Renal cortex interstitium (tissue), 11 donors: ENCODE data around the gene PTTG1IP. TPM values are rescaled to one million over a fixed set of nuclear protein-coding genes. Genes with fewer than 3 reads are reported as not detected.

Experiments
- DNase-seq, 11 donors: peaks; one replicate each; pipeline ENCODE4 v3.0.0-alpha.2; 2013; ENCODE audit warnings: low read depth in 9 of 11, low spot score in 4 of 11; ENCODE audit errors: extremely low read depth in 1 of 11
- polyA plus RNA-seq, 3 donors: library from polyadenylated mRNA; unstranded; fragments of 120-200 nt; gene quantifications; one replicate each; pipeline ENCODE4 v1.2.1, GENCODE V29; 2013; ENCODE audit not compliant: insufficient read length in 3 of 3

Gene PTTG1IP
- polyA plus RNA-seq, 3 donors, result 260 to 299 (median 281) TPM

DNA sequence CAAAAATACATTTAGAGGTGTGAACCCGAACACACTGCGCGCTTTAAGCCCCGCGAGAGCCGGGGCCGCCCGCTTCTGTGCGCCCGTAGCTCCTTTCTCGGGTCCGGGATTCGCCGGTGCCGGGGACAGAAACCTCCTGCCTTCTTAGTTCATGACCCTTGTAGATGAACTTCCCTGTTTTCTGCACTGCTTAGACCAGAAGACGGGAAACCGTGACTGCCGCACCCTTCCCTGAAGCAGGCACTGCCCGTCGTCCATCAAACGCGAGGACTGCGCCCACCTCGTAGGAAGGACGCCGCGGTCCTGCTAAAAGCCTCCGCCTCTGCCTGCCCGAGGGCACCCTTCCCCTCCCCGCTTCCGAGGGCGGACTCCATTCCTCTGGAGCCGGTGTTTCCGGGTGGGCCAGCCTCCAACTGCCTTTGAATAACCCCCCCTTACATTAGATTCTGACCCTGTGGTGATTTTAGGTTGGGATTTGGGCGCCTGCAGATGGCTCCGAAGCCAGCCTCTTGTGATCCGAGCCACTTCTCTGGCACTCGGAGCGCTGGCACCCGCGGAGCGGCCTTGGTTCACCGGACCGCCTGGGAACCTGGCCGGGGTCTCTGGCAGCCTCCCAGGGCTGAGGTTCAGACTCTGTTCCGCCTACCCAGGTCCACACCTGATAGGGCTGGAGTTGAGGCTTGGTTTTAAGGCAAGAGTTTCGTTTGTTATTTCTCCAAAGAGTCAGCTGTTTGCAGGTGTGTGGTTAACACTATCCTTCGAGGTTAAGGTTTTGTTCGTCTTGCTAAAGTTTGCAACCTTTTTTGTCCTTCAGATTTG lies 1.2 kb upstream of the PTTG1IP start:
- peak in 1 of 11 donors; percentile 22 for DNase-seq

DNA sequence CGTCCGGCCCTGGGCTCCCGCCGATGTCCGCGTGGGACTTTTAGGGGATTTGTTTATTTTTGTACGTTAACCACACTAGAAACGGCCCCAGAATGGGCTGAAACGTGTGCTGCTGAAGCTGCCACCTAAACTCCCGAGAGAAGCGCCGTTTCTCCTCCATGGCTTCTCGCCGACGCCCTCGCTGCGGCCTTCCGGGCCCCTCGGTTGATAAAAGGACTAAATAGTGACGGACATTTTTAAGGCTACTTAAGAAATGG lies 678 bp upstream of the PTTG1IP start:
- DNase-seq, result peak in 2 of 11 donors; percentile 19 to 22

DNA sequence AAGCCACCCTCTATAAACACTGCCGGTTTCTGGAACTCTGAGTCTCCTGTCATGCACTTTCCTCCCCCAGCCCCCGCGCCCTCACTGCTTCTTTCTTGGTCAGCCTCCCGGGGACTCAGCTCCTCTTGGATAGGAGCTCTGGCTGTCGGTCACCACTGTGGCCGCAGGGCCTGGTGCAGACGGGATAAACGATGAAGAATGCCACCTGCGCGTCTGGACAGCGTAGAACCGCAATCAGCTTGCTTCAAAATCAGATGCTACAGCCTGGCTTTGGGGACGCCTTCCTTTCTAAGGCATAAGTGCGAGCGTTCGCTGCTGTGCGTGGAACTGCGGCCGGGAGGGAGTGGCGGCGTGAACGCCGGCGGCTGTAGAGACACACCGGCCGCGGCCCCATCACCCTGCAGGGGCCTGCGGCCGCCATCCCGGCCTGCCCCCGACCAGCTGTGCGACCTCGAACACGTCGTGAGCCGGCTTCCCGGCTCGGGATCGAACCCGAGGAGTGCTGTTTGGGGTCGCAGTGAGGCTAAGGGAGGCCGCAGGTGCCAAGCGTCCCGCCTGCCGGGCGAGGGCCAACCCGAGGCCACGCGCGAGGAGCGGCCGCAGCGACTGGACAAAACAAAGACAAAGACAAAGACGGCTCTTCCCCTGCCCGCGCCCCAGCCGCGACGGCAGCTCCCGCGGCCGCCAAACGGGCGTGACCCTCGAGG lies 688 bp downstream of the PTTG1IP start:
- peak in 1 of 11 donors; percentile 38 for DNase-seq

DNA sequence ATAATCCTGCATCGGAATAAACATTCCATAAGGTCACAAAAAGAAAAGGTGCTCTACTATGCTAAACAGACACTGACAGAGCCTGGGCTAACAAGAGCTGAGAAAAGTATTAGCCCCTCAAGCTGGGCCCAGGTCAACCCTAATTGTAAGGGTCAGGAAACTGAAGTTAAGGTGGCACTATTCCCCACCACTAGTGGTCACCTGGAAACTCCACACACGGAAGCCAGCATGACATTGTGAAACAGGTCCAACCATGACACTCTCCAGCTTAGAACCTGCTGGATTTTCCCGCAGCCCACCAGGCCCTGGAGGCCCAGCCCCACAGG lies 1.2 kb downstream of the PTTG1IP start:
- no peak for DNase-seq

DNA sequence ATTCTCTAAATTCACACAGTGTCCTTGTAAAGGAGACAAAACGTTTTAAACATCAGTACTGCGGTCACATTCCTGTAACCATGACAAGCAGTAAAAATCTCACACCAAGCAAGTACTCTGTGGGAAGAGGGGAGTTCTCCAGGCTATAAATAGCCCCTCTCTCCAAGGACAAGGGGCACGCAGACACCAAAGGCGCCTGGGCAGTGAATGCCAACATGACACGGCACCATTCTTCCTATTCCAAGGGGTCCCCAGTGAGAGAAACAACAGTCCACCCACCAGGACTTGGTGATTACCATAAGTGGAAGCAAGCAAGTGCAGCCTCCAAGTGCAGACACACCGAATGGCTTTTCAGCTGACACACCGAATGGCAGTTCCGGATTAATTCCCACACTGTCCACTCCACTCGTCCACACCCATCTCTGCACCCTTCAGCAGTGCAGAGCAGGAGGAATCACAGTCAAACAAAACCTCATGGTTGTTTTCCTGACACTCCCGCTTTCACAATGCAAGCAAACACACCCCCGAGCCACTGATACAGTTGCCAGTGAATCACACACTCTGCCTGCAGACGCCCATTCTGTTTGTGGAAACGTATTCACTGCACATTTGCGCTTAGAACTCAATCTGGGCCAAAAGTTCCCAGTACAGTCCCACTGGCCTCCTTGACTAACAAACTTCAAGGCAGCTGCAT lies 1.8 kb downstream of the PTTG1IP start:
- DNase-seq, result no peak

DNA sequence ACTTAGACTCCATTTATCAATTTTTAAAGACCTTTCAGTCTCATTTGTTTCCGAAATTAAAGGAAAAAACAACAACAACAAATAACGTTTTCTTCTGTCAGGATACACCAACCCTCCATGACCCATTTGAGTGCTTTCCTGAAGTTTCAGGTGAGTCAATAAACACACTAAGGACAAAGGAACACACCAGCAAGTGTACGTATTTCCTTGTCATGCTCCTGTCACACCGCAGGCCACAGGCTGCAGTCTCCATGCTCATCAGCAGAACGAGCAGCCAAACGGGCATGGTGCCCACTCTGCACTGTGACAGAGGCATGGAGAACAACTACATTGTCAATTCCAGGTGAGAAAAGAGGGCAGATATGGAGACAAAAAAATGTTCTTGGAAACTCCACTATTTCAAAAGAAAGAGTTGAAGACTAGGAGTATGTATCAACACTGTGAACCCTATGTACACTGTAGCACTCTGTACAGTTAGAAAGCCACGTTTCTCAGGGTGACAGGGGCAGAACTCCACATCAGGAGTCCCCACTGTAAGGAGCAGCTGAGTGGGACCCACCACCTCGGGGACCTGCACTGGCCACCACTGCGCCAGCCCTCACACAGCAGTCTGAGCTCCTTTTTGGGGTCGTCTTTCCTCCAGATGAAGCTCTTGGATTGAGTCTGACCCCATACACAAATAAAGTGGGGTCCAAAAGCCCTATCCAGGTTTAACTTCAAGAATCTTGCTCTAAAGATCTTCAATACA lies 2.6 kb downstream of the PTTG1IP start:
- DNase-seq, result no peak

DNA sequence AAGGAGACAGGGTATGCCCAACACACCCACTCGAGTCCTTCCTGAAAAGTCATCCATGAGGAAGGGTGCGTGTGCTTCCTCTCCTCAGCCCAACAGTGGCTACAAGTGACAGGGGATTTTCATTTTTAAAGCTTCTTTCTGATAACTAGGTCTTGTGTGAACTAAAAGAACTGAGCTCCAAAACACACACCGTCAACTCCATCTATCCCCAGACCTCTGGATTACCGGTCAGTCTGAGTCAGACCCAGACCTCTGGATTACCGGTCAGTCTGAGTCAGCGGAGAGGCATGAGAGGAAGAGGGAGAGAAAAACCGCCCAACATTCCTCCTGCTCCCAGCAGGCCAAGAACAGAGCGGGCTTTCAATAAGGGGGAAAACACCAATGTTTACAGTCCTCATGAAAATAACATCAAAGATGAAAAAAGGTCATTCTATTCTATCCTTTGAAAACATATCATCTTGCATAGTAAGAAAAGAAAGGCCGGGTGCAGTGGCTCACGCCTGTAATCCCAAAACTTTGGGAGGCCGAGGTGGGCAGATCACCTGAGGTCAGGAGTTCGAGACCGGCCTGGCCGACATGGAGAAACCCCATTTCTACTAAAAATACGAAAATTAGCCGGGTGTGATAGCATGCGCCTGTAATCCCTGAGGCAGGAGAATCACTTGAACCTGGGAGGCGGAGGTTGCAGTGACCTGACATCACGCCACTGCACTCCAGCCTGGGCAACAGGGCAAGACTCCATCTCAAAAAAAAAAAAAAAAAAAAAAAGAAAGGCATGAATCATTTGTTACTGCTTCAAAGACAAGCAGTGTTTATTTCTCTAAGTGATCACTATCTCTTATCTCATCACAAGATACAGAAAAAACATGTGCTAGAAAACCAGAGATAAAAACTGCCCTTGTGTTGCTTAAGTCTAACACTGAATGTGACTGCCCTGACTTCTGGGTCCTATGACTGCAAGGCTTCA lies 3.4 kb downstream of the PTTG1IP start:
- no peak for DNase-seq

DNA sequence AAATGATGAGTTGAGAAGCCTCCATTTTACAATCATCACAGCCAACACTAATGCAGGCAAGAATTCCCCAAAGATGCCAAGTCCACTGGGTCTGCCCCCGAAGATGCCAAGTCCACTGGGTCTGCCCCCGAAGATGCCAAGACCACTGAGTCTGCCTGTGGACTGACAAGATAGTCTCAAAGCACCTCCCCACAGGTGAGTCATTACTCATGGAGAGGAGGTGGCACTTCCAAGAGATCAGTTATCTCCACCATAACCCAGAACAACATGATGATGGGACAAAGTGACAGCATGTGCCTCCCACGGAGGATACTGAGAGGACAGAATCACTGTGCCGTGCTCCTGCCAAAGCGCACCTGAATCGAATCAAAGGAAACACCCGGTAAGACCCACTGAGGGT lies 4.8 kb downstream of the PTTG1IP start:
- DNase-seq, result no peak

DNA sequence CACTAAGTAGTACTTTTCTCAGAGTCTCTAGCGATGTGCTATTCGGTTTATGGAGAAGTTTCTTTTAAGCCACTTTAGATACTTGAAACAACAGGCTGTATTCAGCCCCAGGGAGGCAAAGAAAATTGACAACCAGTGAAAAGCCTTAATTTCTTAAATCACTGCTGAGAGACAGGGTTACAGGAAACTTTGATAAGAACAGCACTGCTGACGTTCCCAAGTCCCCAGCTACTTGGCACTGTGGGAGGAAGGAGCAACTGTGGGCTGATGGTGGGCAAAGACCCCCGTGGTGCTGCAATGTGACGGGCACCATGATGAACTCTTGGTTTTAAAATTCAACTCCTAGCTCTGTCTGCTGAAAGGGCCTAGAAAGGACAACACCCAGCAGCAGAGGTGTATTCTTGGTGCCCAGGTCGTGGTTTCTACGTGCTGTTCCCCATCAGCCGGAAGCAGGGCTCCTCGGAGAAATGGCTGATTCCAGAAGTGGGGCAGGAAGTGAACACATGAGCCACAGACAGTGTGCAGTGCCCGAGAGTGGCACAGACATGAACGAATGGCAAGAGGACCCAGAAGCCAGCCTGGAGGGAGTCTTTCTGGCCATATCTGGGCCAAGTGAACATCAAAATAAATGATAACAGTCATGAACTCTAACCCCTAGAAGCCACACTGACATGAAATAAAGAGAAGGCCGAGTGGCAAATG lies 5.3 kb downstream of the PTTG1IP start:
- no peak for DNase-seq

DNA sequence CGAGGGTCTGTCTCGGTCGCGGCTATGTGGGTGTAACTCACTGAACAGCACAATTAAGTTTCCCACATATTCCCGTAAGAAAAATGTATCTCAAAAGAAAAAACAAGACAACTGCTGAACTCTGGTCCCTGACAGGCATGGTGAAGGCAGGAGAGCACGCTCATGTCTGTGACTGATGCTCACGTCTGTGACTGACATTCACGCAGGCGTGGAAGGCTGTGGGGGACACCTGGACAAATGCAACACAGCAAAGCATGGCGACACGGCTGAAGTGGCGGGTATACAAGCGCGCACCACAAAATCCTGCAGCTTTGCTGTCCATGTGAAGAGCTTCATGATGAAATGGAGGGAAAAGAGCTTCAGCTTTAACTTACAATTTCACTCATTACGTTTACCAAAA lies 6.0 kb downstream of the PTTG1IP start:
- no peak for DNase-seq

DNA sequence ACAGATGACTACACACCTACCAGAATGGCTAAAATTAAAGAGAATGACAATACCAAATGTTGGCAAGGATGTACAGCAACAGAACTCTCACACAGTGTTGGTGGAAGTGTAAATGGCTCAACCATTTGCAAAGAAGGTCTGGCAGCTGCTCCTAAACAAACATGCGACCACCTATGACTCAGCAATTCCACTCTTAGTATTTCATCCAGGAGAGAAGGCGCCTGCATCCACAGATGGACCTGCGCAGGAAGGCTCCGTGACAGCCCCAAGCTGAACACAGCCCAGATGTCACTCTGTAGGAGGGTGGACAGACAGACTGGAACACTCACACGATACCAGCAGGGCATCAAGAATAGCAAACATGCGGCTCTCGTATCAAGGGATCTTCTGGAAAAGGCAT lies 6.7 kb downstream of the PTTG1IP start:
- DNase-seq, result no peak

DNA sequence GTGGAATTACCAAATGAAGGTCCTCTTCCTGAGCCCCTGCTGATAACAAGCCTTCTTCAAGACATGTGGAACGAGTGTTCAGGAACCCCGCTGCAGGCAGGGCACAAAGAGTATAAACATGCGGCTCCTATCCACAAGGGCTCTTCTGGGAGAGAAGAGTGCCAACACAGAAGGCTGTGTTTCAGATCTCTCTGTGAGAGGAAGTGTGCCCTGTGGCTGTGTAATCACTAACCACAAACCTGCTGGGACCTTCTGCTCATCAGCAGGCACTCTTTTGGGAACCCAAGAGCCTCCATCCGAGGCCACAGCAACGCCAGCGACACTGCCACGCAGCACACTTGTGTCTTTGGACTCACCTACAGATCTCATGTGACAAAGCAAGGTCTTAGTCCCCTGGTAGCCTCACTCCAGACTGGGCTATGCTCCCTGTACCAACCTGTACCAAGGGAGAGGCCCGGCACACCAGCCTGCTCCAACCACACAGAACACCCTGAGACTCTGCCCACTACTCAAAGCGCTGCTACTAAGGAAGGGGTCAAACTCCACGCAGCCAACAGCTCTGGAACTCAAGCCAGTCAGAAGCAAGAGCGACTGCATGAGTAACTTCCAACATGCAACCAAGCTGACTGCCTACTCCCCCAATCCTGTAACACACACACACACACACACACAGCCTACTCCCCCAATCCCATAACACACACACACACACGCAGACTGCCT lies 7.8 kb downstream of the PTTG1IP start:
- no peak for DNase-seq

DNA sequence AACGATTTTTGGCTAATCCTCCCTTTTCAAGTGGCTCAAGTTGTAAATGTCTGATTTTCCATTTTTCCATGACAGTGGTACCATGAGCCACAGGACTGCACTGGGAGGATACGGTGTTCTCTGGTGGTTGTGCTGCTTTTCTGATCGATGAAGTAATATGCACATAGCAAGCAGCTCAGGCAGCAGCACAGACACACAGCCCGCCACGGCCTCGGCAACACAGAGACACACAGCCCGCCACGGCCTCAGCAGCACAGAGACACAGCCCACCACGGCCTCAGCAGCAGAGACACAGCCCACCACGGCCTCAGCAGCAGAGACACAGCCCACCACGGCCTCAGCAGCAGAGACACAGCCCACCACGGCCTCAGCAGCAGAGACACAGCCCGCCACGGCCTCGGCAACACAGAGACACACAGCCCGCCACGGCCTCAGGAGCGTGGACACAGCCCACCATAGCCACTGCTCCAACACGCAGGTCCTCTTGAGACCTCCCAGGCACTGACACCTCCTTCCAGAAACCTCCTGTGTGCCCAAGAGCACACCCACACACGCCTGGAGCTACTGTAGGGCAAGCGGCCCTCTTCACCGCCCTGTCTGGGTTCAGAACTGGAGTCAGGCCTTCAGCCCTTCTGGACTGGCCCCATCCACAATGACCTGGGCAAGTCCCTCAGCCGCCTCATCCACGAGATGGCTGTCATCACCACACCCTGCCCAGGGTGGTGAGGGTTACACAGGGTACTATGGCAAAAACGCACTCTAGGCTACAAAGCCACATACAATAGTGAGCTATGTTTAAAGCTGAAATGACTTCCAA lies 10.4 kb downstream of the PTTG1IP start:
- no peak for DNase-seq

DNA sequence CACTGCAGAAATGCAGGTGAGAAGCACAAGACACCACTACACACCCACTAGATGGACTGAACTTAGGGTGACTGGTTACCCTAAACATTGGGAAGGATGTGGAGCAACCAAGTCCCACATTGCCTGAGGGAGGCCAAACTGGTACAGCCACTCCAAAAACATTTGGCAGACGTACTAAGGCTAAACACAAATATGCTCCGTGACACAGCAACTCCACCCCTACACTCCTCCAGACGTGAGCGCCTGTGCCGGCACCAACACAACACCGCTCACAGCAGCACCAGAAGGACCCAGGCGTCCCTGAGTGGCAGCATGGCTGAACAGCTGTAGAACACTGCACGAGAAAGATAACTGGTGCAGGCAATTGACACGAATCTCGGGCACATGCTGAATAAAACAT lies 14.7 kb downstream of the PTTG1IP start:
- DNase-seq, result no peak

DNA sequence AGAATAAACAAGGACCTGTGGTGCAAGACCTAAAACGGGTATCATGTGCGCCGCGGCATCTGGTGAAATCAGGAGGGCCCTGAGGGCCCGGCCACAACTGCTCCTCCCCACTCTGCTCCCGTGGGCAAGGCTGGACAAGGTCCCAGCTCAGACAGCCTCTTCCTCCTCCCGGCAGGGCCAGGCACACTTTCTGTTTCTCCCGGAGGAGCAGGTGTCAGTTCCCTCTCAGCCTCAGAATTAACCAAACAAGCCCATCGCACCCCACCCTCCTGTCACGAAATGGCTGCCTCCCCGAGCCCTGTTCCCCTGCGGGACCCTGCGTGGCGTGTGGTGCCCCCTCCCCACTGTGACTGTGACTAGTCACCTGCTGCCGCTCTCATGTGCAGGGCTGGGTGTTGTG lies 15.2 kb downstream of the PTTG1IP start:
- DNase-seq, result no peak

DNA sequence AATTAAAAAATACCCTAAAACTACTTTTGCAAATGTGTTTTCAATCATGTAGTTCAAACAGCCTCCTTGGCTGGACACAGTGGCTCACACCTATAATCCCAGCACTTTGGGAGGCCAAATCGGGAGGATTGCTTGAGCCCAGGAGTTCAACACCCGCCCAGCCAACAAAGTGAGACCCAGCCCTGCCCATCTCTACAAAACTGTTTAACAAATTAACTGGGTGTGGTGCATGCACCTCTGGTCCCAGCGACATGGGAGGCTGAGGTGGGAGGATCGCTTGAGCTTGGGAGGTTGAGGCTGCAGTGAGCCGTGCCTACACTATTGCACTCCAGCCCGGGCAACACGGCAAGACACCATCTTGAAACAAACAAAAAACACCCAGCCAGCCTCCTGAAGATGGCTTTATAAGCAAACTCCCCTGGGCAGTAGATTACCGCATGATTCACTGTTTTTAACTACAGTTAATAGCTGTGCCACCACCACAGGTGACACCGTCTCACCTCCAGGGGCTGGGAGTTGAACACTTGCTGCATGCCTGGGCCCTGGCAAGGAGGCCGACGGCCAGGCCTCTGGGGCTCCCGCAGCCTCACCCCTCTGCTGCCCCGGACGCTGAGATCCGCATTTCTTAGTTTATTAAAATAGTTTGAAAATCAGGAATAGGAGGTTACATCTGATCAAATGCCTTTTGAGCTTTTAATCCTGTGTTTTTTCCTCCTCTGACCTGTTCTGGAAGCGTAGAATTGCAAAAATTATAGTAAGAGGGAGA lies 16.2 kb downstream of the PTTG1IP start:
- DNase-seq, result no peak
